B cell (primary cell): Measurements from ENCODE around the gene SPDYC. TPM values are rescaled to one million over a fixed set of nuclear protein-coding genes. Genes with fewer than 3 reads are reported as not detected.

Source experiments
- ATAC-seq: fragments of 200-7000 bp; cut with Tn5 transposase; one replicate; pipeline ENCODE4 v1.10.0; 2021; ENCODE audit warnings: low read depth, mild to moderate bottlenecking, moderate number of reproducible peaks, moderate library complexity
- CTCF ChIA-PET: fragments of 350-600 bp; sonication (Branson Sonifier 250); formaldehyde crosslinking; loops from one replicate; lab custom pipeline; 2021; ENCODE audit warnings: antibody characterized with exemption, inconsistent platforms; lab: Charles Lee
- POLR2A ChIA-PET: fragments of 350-600 bp; sonication (Branson Sonifier 250); formaldehyde crosslinking; loops from one replicate; lab custom pipeline; 2021; ENCODE audit warnings: antibody characterized with exemption; lab: Charles Lee
- DNase-seq: peaks from one replicate; pipeline ENCODE4 v3.0.0; 2013
- H2AFZ ChIP-seq: 2 replicates; pipeline ENCODE4 v1.6.1; 2012; ENCODE audit warnings: mild to moderate bottlenecking, low read depth, low read length; ENCODE audit not compliant: insufficient read depth, poor library complexity, severe bottlenecking
- H3K27ac ChIP-seq, 2 donors: 1 replicate in 1 of 2; 2 replicates in 1 of 2; pipeline ENCODE4 v1.5.1; 2012 to 2013; ENCODE audit warnings: low read length in 2 of 2, mild to moderate bottlenecking in 2 of 2, moderate library complexity in 1 of 2
- H3K27me3 ChIP-seq, 4 experiments: fragments of 200-600 bp in 1 of 4; sonication (generic) in 1 of 4; replicated peaks in 1 of 4; 1 replicate in 2 of 4; 2 replicates in 2 of 4; pipeline versions ENCODE4 v1.6.1 to v1.7.0; 2013 to 2016; ENCODE audit warnings: low read length in 3 of 4, mild to moderate bottlenecking in 2 of 4, mixed read lengths in 1 of 4, moderate library complexity in 1 of 4; ENCODE audit not compliant: insufficient read depth in 4 of 4, control insufficient read depth in 3 of 4; ENCODE audit errors: control extremely low read depth in 1 of 4
- H3K36me3 ChIP-seq, 2 experiments: replicated peaks in 1 of 2; 1 replicate in 1 of 2; 2 replicates in 1 of 2; pipeline versions ENCODE4 v1.6.1 to v1.7.1; 2013; ENCODE audit warnings: low read length in 1 of 2; ENCODE audit not compliant: insufficient read depth in 2 of 2, control insufficient read depth in 1 of 2; ENCODE audit errors: control extremely low read depth in 1 of 2, extremely low read depth in 1 of 2
- H3K4me1 ChIP-seq, 2 donors: fragments of 200-600 bp in 1 of 2; sonication (generic) in 1 of 2; 1 replicate in 1 of 2; 2 replicates in 1 of 2; pipeline versions ENCODE4 v1.5.1 to v1.6.1; 2013 to 2017; ENCODE audit warnings: low read length in 2 of 2; ENCODE audit not compliant: control insufficient read depth in 2 of 2, insufficient read depth in 2 of 2
- H3K4me2 ChIP-seq: replicated peaks from 2 replicates; pipeline ENCODE3; 2012; ENCODE audit warnings: mild to moderate bottlenecking, low read depth, low read length; ENCODE audit not compliant: poor library complexity, severe bottlenecking
- H3K4me3 ChIP-seq, 5 experiments: fragments of 200-600 bp in 1 of 5; sonication (generic) in 1 of 5; 1 replicate in 3 of 5; 2 replicates in 2 of 5; pipeline versions ENCODE4 v1.5.1 to v1.7.0; 2011 to 2016; ENCODE audit warnings: low read length in 4 of 5, mild to moderate bottlenecking in 4 of 5, low read depth in 2 of 5, control low read depth in 1 of 5, moderate library complexity in 1 of 5; ENCODE audit not compliant: insufficient read depth in 1 of 5; ENCODE audit errors: control extremely low read depth in 1 of 5, extremely low read depth in 1 of 5
- H3K79me2 ChIP-seq: fragments of 200-600 bp; sonication (generic); one replicate; pipeline ENCODE4 v1.6.0; 2016; ENCODE audit warnings: low read length; ENCODE audit not compliant: control insufficient read depth, insufficient read depth
- H3K9ac ChIP-seq: fragments of 200-600 bp; sonication (generic); 2 replicates; pipeline ENCODE4 v1.6.1; 2017; ENCODE audit warnings: mild to moderate bottlenecking, low read length, moderate library complexity
- H3K9me3 ChIP-seq, 3 donors: one replicate each; pipeline versions ENCODE4 v1.6.1 to v1.7.1; 2013; ENCODE audit warnings: low read length in 2 of 3; ENCODE audit not compliant: control insufficient read depth in 2 of 3, insufficient read depth in 1 of 3; ENCODE audit errors: control extremely low read depth in 1 of 3
- H4K20me1 ChIP-seq: 2 replicates; pipeline ENCODE4 v1.6.0; 2012; ENCODE audit warnings: mild to moderate bottlenecking, low read length; ENCODE audit not compliant: insufficient read depth, control insufficient read depth, poor library complexity, severe bottlenecking
- H3K27ac Mint-ChIP-seq: one replicate; pipeline ENCODE4 v1.8.0; 2021; ENCODE audit warnings: mixed read lengths
- H3K27me3 Mint-ChIP-seq: one replicate; pipeline ENCODE4 v1.8.0; 2021; ENCODE audit warnings: mixed read lengths
- H3K4me1 Mint-ChIP-seq: one replicate; pipeline ENCODE4 v1.8.0; 2021; ENCODE audit warnings: mixed read lengths
- H3K4me3 Mint-ChIP-seq: one replicate; pipeline ENCODE4 v1.8.0; 2021; ENCODE audit warnings: mixed read lengths
- H3K9me3 Mint-ChIP-seq: one replicate; pipeline ENCODE4 v1.8.0; 2022; ENCODE audit warnings: mixed read lengths; ENCODE audit not compliant: insufficient read depth
- CTCF ChIP-seq: fragments of 200-600 bp; IDR thresholded peaks from one replicate; pipeline ENCODE4 v1.8.0; 2022; ENCODE audit warnings: antibody characterized with exemption, mild to moderate bottlenecking
- EZH2 ChIP-seq: IDR thresholded peaks from 2 replicates; pipeline ENCODE4 v1.6.1; 2012; ENCODE audit warnings: borderline replicate concordance, low read depth, mild to moderate bottlenecking, moderate library complexity, low read length; ENCODE audit not compliant: insufficient read depth, poor library complexity, severe bottlenecking
- WGBS: methylation state at CpG from one replicate; pipeline ENCODE4 v1.1.5; 2013; ENCODE audit warnings: missing lambda C conversion rate; ENCODE audit not compliant: insufficient coverage; 5-methylcytosine and 5-hydroxymethylcytosine counted together
- intact Hi-C: fragments of 100-400 bp; cut with micrococcal nuclease; formaldehyde crosslinking; loops from one replicate; pipeline ENCODE4 v1.10.0; 2022
- polyA plus RNA-seq: library from polyadenylated mRNA; depleted of rRNA; stranded (reverse); fragments of >200 nt; gene quantifications from 2 replicates; pipeline ENCODE4 v1.2.3, GENCODE V29; 2012
- total RNA-seq, 2 donors: library from RNA; stranded (reverse); fragments of 120-200 nt in 1 of 2; gene quantifications; 1 replicate in 1 of 2; 2 replicates in 1 of 2; pipeline versions ENCODE4 v1.2.3 to v1.2.4, GENCODE V29; 2013 to 2022

Gene SPDYC
- total and polyA plus RNA-seq, 2 donors (not counting 1 experiment from before 2014, with no cell fraction given): not detected

GRCh38 chr11:65210361-65210731 is 40.3 kb downstream of the SPDYC start:
- peak; percentile 9 for DNase-seq
- no peaks in the 10 kb centered on the region for H3K27me3 ChIP-seq
- ChIA-PET CTCF (no interaction called here), POLR2A (no interaction called here)
- no peak overlapping the region for H2AFZ ChIP-seq
- peaks cover 8 to 13% of the 10 kb centered on the region in 2 donors for H3K4me1 ChIP-seq
- H3K4me2 ChIP-seq: no peak overlapping the region
- H3K9me3 ChIP-seq: no peaks in the 10 kb centered on the region
- Mint-ChIP-seq H3K27me3 (no peaks in the 10 kb centered on the region), H3K27ac (no peak overlapping the region), H3K4me3 (no peak overlapping the region), H3K4me1 (peaks cover 5% of the 10 kb centered on the region), H3K9me3 (no peaks in the 10 kb centered on the region)
- 93% methylated on average over 14 of the region's 14 CpGs for WGBS
- no peak overlapping the region for H3K9ac ChIP-seq
- TF ChIP-seq CTCF (no peak), EZH2 (no peak)
- peaks cover 3 to 63% of the 10 kb centered on the region in 2 experiments for H3K36me3 ChIP-seq
- intact Hi-C loops: no loop called here
- H4K20me1 ChIP-seq: peaks cover 6% of the 10 kb centered on the region
- no peak overlapping the region for H3K4me3 ChIP-seq
- no peak overlapping the region for H3K27ac ChIP-seq
- no peak for ATAC-seq
- H3K79me2 ChIP-seq: peaks cover 6% of the 10 kb centered on the region

- intact Hi-C loops: no loop called here
- 93% methylated on average over 3 of the region's 4 CpGs for WGBS
- peaks cover 8 to 13% of the 10 kb centered on the region in 2 donors for H3K4me1 ChIP-seq
- no peaks in the 10 kb centered on the region for H3K27me3 ChIP-seq
- H3K36me3 ChIP-seq: peaks cover 3 to 59% of the 10 kb centered on the region in 2 experiments
- Mint-ChIP-seq H3K9me3 (no peaks in the 10 kb centered on the region), H3K27me3 (no peaks in the 10 kb centered on the region), H3K4me1 (peaks cover 7% of the 10 kb centered on the region), H3K27ac (no peak overlapping the region), H3K4me3 (no peak overlapping the region)
- no peak for DNase-seq
- H3K4me2 ChIP-seq: no peak overlapping the region
- no peak overlapping the region for H3K4me3 ChIP-seq
- ATAC-seq: no peak
- peaks cover 2% of the 10 kb centered on the region for H4K20me1 ChIP-seq
- POLR2A ChIA-PET: no interaction called here
- CTCF ChIA-PET: interaction anchor here (1.3 kb wide), 1 partner anchor 12 kb away, joined by 3 read pairs; no protein-coding TSS in a partner anchor
- H3K9ac ChIP-seq: no peak overlapping the region
- H3K27ac ChIP-seq: no peak overlapping the region
- H3K9me3 ChIP-seq: no peaks in the 10 kb centered on the region
- no peak for TF ChIP-seq EZH2
- TF ChIP-seq CTCF: no peak
- H2AFZ ChIP-seq: no peak overlapping the region
- peaks cover 3% of the 10 kb centered on the region for H3K79me2 ChIP-seq
Measured at GRCh38 chr11:65210748-65211147, 40.7 kb downstream of the SPDYC start.
